SKM-1 treated with dmso at 0.1 percent for 144 hours (cell line): ENCODE measurements around the gene MIDN.
A peak's percentile ranks its signal among the peaks of the same experiment; 100 is the strongest.
"Not testable (repeated sequence)": the region's sequence is repeated elsewhere in the genome, so short reads cannot be mapped to it uniquely, and the experiment has no call there.

Experiments
- DNase-seq: peaks from one replicate; lab custom pipeline; 2025; ENCODE audit not compliant: unreplicated experiment; lab: John Stamatoyannopoulos, UW

Gene MIDN

GRCh38 chr19:1245494-1246264 is 2.7 kb upstream of the MIDN start:
- DNase-seq = no peak

GRCh38 chr19:1246265-1247087 is 1.9 kb upstream of the MIDN start:
- DNase-seq = not testable (repeated sequence)

GRCh38 chr19:1247748-1248138 is 640 bp upstream of the MIDN start:
- DNase-seq = no peak

GRCh38 chr19:1248786-1249297 is 459 bp downstream of the MIDN start:
- peak; percentile 62 for DNase-seq

GRCh38 chr19:1249298-1249989 is 1.1 kb downstream of the MIDN start:
- peak; percentile 91 for DNase-seq

GRCh38 chr19:1249990-1250436 is 1.6 kb downstream of the MIDN start:
- DNase-seq = no peak

GRCh38 chr19:1250437-1251260 is 2.3 kb downstream of the MIDN start:
- DNase-seq = no peak

- DNase-seq = peak; percentile 58
Measured at GRCh38 chr19:1251330-1252220, 3.2 kb downstream of the MIDN start.

- DNase-seq = peak; percentile 95
Measured at GRCh38 chr19:1252221-1252820, 3.9 kb downstream of the MIDN start.

GRCh38 chr19:1252821-1253513 is 4.6 kb downstream of the MIDN start:
- peak; percentile 94 for DNase-seq

GRCh38 chr19:1253514-1254080 is 5.2 kb downstream of the MIDN start:
- DNase-seq = no peak

GRCh38 chr19:1254081-1254527 is 5.7 kb downstream of the MIDN start:
- DNase-seq = no peak

GRCh38 chr19:1254530-1255185 is 6.3 kb downstream of the MIDN start:
- no peak for DNase-seq

GRCh38 chr19:1255186-1256161 is 7.1 kb downstream of the MIDN start:
- DNase-seq = no peak

- no peak for DNase-seq
Measured at GRCh38 chr19:1256646-1257474, 8.5 kb downstream of the MIDN start.
